ENCODE data around the gene CDC123. TPM values are rescaled to one million over a fixed set of nuclear protein-coding genes. Genes with fewer than 3 reads are reported as not detected.

Gene CDC123
- total and polyA plus RNA-seq, 2 of the 4 experiments (the other 2 are of a cell fraction) = 100 to 203 TPM

- TF ChIP-seq MAZ (IDR thresholded peaks at IDR 0.05; ENCODE audit: borderline replicate concordance, low read depth, low read length) = no peak
Observed at GRCh38 chr10:12180221-12180974, 15.6 kb upstream of the CDC123 start (continued).

GRCh38 chr10:12181065-12181775 is 14.8 kb upstream of the CDC123 start:
- no peak overlapping the region for H2BK120ac ChIP-seq (ENCODE audit: low read depth, low read length)
- dilution Hi-C loops (cut with HindIII; ENCODE audit: low sequenced_read_pairs, unreplicated experiment) (no loop called here), intact Hi-C loops (cut with micrococcal nuclease) (no loop called here), in situ Hi-C loops (cut with MboI; ENCODE audit: low sequenced_read_pairs) (no loop called here)
- no peak overlapping the region for H4K8ac ChIP-seq (ENCODE audit: low read depth in 2 of 2, low read length in 2 of 2)
- H3K23ac ChIP-seq (ENCODE audit: low read depth, low read length) = no peak overlapping the region
- 0 out of 2 replicates have a peak, but pooled peaks cover under 1% of the 10 kb centered on the region for H3K9me1 ChIP-seq (ENCODE audit: insufficient read depth, low read length)
- POLR2A ChIA-PET (ENCODE audit: unreplicated experiment) = interaction anchor here (0.7 kb wide), 1 partner anchor 22 kb away, joined by 4 read pairs; no protein-coding TSS in a partner anchor
- no peaks in the 10 kb centered on the region for H3K9me3 ChIP-seq (ENCODE audit: control insufficient read depth, insufficient read depth, low read length)
- no peak overlapping the region for H2AK5ac ChIP-seq (ENCODE audit: low read depth, low read length)
- H3K4me2 ChIP-seq (ENCODE audit: low read depth, low read length) = no peak overlapping the region
- H3K4ac ChIP-seq (ENCODE audit: low read depth, low read length) = no peak overlapping the region
- no TSS peak for BruUV-seq (replicated peaks)
- H4K5ac ChIP-seq (ENCODE audit: low read depth, low read length) = no peak overlapping the region
- TF ChIP-seq RFX5 (IDR thresholded peaks at IDR 0.05; ENCODE audit: low read depth, low read length) (no peak), CEBPB (IDR thresholded peaks at IDR 0.05; ENCODE audit: low read depth, low read length) (no peak), CTCF (conservative IDR thresholded peaks at IDR 0.05; ENCODE audit: low read depth, low read length) (no peak), BHLHE40 (IDR thresholded peaks at IDR 0.05; ENCODE audit: low read depth, low read length) (no peak), MXI1 (IDR thresholded peaks at IDR 0.05; ENCODE audit: borderline replicate concordance, low read depth, low read length) (no peak), SMC3 (IDR thresholded peaks at IDR 0.05; ENCODE audit: low read depth, low read length) (no peak), MAFK (IDR thresholded peaks at IDR 0.05; ENCODE audit: low read depth, low read length) (no peak), MAZ (IDR thresholded peaks at IDR 0.05; ENCODE audit: borderline replicate concordance, low read depth, low read length) (no peak), RCOR1 (IDR thresholded peaks at IDR 0.05; ENCODE audit: insufficient replicate concordance, low read length) (no peak), POLR2A (IDR thresholded peaks at IDR 0.05; ENCODE audit: low read depth, low read length) (no peak)
- TF ChIP-seq, protein P1, sequence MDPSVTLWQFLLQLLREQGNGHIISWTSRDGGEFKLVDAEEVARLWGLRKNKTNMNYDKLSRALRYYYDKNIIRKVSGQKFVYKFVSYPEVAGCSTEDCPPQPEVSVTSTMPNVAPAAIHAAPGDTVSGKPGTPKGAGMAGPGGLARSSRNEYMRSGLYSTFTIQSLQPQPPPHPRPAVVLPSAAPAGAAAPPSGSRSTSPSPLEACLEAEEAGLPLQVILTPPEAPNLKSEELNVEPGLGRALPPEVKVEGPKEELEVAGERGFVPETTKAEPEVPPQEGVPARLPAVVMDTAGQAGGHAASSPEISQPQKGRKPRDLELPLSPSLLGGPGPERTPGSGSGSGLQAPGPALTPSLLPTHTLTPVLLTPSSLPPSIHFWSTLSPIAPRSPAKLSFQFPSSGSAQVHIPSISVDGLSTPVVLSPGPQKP (IDR thresholded peaks at IDR 0.05; ENCODE audit: borderline replicate concordance, low read depth, low read length) = no peak
- H3K27me3 ChIP-seq (ENCODE audit: control insufficient read depth, insufficient read depth, low read length) = no peaks in the 10 kb centered on the region
- H3K27ac ChIP-seq (ENCODE audit: insufficient read depth, low read length) = no peak overlapping the region
- no peak overlapping the region for H3K18ac ChIP-seq (ENCODE audit: low read depth, low read length)
- 94% methylated on average over 2 of the region's 13 CpGs; no CpG with 5 or more reads in 1 of the 2 experiments for WGBS, 2 experiments (ENCODE audit: extremely low coverage in 2 of 2, insufficient read length in 1 of 2)
- DNase-seq = no peak
- no peak overlapping the region for H2BK20ac ChIP-seq (ENCODE audit: low read depth, low read length)
- H3K14ac ChIP-seq (replicated peaks; ENCODE audit: low read depth, low read length) = no peak overlapping the region
- no peak overlapping the region for H2AK9ac ChIP-seq (replicated peaks; ENCODE audit: low read depth, low read length, poor library complexity)
- no peaks in the 10 kb centered on the region for H4K20me1 ChIP-seq (ENCODE audit: insufficient read depth, low read length)
- peaks cover 28% of the 10 kb centered on the region for H3K36me3 ChIP-seq (ENCODE audit: control insufficient read depth, insufficient read depth, low read length)
- H3K79me1 ChIP-seq (ENCODE audit: low read depth in 1 of 2, low read length in 2 of 2) = peaks cover 8 to 15% of the 10 kb centered on the region in 2 experiments; a peak in 3 of 4 replicates
- H2BK15ac ChIP-seq (ENCODE audit: low read depth, low read length) = no peak overlapping the region
- H3K56ac ChIP-seq (ENCODE audit: extremely low read depth, insufficient read depth, low read length) = no peak overlapping the region
- H3K4me1 ChIP-seq (ENCODE audit: control insufficient read depth, insufficient read depth, low read length) = peaks cover 1% of the 10 kb centered on the region; the same call in 1 of the 2 replicates
- CTCF ChIA-PET = no interaction called here
- no peak for ATAC-seq (ENCODE audit: low read depth)
- no peak overlapping the region for H4K91ac ChIP-seq (ENCODE audit: insufficient read depth, low read depth, low read length)
- no peak overlapping the region for H3K4me3 ChIP-seq (ENCODE audit: insufficient read depth, low read depth, low read length)
- no peak overlapping the region for H3K9ac ChIP-seq (ENCODE audit: low read depth, low read length)
- no peak overlapping the region for H2BK5ac ChIP-seq (ENCODE audit: low read depth, low read length, poor library complexity, severe bottlenecking)
- H2AFZ ChIP-seq (replicated peaks; ENCODE audit: low read length, poor library complexity) = no peak overlapping the region

Data from IMR-90 (cell line).